Right lobe of liver (tissue), 6 donors: ENCODE results near the gene CEP85. TPM values are rescaled to one million over a fixed set of nuclear protein-coding genes. Genes with fewer than 3 reads are reported as not detected.

Experiments used
- ATAC-seq, 4 donors: fragments of 200-7000 bp; cut with Tn5 transposase; one replicate each; pipeline ENCODE4 v1.9.1; 2020; ENCODE audit warnings: mild to moderate bottlenecking in 4 of 4, moderate library complexity in 4 of 4
- DNase-seq, 3 donors: peaks; one replicate each; pipeline ENCODE4 v3.0.0-alpha.2; 2020
- H3K27ac ChIP-seq, 3 donors: fragments of 200-600 bp; one replicate each; pipeline ENCODE4 v1.8.0; 2022
- H3K27me3 ChIP-seq, 2 donors: fragments of 200-600 bp; one replicate each; pipeline ENCODE4 v1.8.0; 2022
- H3K36me3 ChIP-seq, 4 donors: fragments of 200-600 bp; sonication (generic) in 1 of 4; one replicate each; pipeline versions ENCODE4 v1.5.1 to v1.8.0; 2017 to 2022; ENCODE audit warnings: control low read depth in 1 of 4
- H3K4me1 ChIP-seq, 4 donors: fragments of 200-600 bp; sonication (generic) in 1 of 4; one replicate each; pipeline versions ENCODE4 v1.5.1 to v1.8.0; 2017 to 2022; ENCODE audit warnings: control low read depth in 1 of 4
- H3K4me3 ChIP-seq, 3 donors: fragments of 200-600 bp; one replicate each; pipeline ENCODE4 v1.8.0; 2022
- H3K9me3 ChIP-seq, 4 donors: fragments of 200-600 bp; sonication (generic) in 1 of 4; one replicate each; pipeline versions ENCODE4 v1.5.1 to v1.8.0; 2017 to 2022; ENCODE audit warnings: control low read depth in 1 of 4
- POLR2A ChIP-seq: fragments of 450-650 bp; IDR thresholded peaks from one replicate; pipeline ENCODE4 v1.6.1; 2017; ENCODE audit warnings: antibody characterized with exemption, mild to moderate bottlenecking
- WGBS: methylation state at CpG from one replicate; pipeline ENCODE4 v1.1.6; 2018; ENCODE audit warnings: low coverage, low lambda C conversion rate; ENCODE audit not compliant: insufficient coverage; ENCODE audit errors: missing lambda C conversion rate; 5-methylcytosine and 5-hydroxymethylcytosine counted together
- intact Hi-C, 2 donors: fragments of 100-400 bp; cut with DNase I; formaldehyde crosslinking; loops; one replicate each; pipeline versions ENCODE4 v1.11.2 to v1.14.1; 2022
- total RNA-seq, 6 experiments: library from RNA; depleted of rRNA in 2 of 6; stranded (reverse); fragments of >200 nt in 2 of 6; fragmentation: NEBNext Ultra II Directional in 3 of 6; extraction: Animal tissue kit (Norgen Biotek cat#: 25700) in 3 of 6; gene quantifications; one replicate each; pipeline versions ENCODE4 v1.1.0 to v1.2.4, GENCODE V29; 2016 to 2023
- TF ChIP-seq, protein P1 (sequence below), 4 donors: fragments of 200-600 bp in 3 of 4; fragments of 450-650 bp in 1 of 4; IDR thresholded peaks; one replicate each; pipeline versions ENCODE4 v1.5.1 to v1.8.0; 2016 to 2022; ENCODE audit warnings: antibody characterized with exemption in 4 of 4, mild to moderate bottlenecking in 2 of 4
- donor health status: DM: no; HTN: yes; CAD: no.
- donor health status: DM: no; HTN: no; CAD: no.
- donor health status: DM: no; HTN: no; CAD: no.
- donor health status: DM: no; HTN: yes; CAD: no.
- donor health status: DM: no; HTN: yes; CAD: no.

CEP85 gene
- total RNA-seq, 6 experiments from 2014 or later, result 5.2 to 7.8 (median 5.8) TPM

DNA sequence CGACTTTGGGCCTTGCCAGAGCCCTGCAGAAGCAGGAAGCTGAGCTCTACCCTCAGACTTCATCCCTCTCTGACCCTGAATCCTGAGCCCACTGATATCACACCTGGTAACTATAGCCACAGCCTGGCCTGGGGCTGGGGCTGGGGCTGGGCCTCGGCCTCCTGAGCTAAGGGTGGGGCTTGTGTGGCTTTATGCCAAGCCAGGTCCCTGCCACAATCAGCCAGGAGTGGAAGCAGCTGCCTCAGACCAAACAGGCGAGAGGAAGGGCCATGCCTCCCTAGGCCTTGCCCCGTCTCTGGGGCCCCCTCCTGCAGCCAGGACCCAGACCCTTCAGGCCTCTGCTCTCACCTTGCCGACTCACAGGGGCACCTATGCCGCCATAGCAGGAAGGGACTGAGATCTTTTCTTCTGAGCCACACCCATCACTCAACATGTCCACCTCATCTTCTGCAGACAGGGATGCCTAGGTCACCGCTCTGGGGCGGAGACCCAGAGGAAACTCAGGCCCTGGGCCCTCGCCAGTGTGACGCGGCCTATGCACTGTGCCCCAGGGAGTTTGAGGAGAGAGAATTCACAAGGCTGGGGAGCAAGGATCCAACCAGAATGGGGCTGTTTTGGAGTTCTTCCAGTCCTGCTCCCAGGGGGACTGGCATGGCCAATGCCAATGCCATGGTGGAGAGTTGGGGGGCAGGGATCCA is 66.7 kb downstream of the CEP85 start:
- WGBS, result 95% methylated on average over 4 of the region's 11 CpGs
- DNase-seq (no peak), ATAC-seq (no peak)
- intact Hi-C loops, result no loop called here
- no peaks in the 10 kb centered on the region for H3K9me3 ChIP-seq
- no peak overlapping the region for H3K27ac ChIP-seq
- TF ChIP-seq POLR2A, result no peak
- no peak overlapping the region for H3K4me3 ChIP-seq
- H3K4me1 ChIP-seq, result peaks cover 0 to 2% (median under 1%) of the 10 kb centered on the region in 4 donors
- H3K36me3 ChIP-seq, result no peaks in the 10 kb centered on the region
- no peaks in the 10 kb centered on the region for H3K27me3 ChIP-seq

DNA sequence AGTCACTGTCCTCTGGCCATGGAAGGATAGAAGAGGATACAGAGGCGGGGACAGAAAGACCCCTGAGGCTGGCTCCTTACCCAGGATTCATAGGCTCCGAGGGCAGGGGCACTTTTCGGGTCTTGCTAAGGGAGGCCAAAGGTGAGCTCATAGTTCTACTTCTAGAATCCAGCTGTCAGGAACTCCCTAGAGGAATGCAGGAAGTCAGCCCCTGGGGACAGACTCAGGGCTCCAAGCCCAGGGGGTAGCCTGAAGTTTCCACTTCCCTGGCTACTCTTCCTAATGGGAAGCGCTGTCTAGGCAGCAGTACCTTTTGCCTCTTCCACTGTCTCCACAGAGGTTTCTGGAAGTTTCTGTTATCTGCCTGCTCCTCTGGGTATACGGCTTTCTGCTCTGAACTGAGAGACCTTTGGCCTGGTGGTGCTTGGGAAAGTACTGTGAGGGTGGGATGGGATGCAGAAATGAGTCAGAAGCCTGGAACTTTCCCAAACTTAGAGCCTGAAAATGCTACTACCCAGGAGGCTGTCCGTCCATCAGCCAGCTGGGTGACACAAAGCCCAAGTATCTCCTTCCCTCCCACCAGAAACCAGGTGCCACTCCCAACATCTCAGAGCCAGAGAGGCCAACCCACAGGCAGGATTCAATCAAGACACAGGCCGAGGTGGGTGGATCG is 68.9 kb downstream of the CEP85 start:
- 50% methylated on average over 3 of the region's 8 CpGs for WGBS
- ATAC-seq (peak in 1 of 4 donors; percentile 48), DNase-seq (no peak)
- Histone ChIP-seq H3K27ac (no peak overlapping the region), H3K27me3 (no peaks in the 10 kb centered on the region), H3K9me3 (no peaks in the 10 kb centered on the region), H3K4me1 (peaks cover 0 to 5% (median 3%) of the 10 kb centered on the region in 4 donors), H3K4me3 (no peak overlapping the region), H3K36me3 (no peaks in the 10 kb centered on the region)
- intact Hi-C loops, result no loop called here
- TF ChIP-seq, protein P1, sequence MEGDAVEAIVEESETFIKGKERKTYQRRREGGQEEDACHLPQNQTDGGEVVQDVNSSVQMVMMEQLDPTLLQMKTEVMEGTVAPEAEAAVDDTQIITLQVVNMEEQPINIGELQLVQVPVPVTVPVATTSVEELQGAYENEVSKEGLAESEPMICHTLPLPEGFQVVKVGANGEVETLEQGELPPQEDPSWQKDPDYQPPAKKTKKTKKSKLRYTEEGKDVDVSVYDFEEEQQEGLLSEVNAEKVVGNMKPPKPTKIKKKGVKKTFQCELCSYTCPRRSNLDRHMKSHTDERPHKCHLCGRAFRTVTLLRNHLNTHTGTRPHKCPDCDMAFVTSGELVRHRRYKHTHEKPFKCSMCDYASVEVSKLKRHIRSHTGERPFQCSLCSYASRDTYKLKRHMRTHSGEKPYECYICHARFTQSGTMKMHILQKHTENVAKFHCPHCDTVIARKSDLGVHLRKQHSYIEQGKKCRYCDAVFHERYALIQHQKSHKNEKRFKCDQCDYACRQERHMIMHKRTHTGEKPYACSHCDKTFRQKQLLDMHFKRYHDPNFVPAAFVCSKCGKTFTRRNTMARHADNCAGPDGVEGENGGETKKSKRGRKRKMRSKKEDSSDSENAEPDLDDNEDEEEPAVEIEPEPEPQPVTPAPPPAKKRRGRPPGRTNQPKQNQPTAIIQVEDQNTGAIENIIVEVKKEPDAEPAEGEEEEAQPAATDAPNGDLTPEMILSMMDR (IDR thresholded peaks at IDR 0.05), result no peak
- TF ChIP-seq POLR2A, result no peak

DNA sequence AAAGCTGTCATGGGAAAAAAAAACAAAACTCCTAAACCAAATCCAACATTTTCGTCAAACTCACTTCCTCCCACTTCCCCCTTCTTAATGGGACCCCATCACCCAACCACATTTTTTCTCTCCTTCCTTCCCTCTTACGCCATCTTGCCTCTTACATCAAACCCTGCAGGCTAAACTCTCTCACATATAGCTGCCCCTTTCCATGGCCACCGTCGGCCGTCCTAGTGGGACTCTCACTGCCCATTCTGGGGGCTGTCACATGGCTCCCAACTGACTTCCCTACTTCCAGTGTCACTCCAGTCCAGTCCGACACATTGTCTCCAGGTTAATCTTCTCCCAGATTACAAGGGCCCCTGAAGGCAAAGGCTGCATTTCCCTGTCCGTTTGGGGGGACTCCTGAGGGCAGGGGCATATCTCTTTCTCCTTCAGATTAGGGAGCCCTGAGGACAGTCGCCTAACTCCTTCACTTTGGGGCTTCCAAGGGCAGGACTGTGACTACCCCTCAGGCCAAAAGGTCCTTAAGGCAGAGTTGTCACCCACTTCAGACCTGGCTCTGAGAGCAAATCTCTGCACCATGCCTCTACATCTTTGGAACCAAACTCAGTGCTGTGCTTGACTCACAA is 71.8 kb downstream of the CEP85 start:
- TF ChIP-seq, protein P1 (IDR thresholded peaks at IDR 0.05), result no peak
- TF ChIP-seq POLR2A, result no peak
- ATAC-seq, result no peak
- peaks cover 0 to 5% (median 3%) of the 10 kb centered on the region in 4 donors for H3K4me1 ChIP-seq

DNA sequence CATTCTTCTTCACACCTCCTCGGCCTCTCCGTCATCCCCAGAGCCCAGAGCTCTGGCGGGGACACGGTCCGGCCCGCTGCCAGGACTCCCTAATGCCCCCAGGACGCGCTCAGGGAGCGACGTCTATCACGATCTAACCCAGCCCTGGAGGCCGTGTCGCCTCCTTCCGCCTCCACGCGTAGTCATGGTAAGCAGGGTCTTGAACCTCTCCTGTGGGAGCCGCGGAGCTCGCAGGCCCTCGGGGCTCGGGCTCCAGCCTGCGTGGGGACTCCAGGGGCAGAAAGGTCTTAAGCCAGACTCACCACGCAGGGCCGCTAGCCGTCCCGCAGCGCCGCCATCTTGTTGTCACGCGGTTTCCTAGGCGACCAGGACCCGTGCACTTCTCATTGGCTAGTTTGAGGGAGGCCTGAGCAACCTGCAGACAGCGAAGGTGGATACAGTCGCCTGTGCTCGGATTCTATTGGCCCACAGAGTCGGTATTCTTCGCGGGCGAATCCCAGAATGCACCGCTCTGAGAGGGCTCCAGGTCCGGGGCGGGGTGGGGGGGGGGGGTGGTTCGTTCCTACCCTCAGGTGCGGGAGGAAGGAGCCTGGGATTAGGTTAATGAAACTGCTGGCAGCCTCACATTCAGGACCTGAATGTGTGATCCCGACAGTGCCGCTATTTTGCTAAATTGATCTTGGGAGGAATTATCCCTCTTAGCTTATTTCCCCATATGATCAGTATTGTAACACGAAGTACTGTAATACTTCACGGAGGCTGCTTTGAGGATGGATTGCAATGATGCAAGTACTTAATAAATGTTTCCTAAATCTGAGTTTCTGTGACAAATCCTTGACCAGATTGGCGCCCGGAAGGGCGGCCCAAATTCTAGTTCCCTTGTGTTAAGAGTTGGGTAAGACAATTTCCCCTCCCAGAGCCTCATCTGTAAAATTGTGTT is 72.6 kb downstream of the CEP85 start, which contains the start of gene UBXN11:
UBXN11 (minus strand) TSS at position 347 of the 940 bp plus-strand sequence. CDS start 3,753 bp downstream, outside the sequence.
- Histone ChIP-seq H3K27ac (peak within 1 kb of the TSS; percentile 6 to 60 (median 15)), H3K27me3 (no peaks in the 10 kb centered on the region), H3K4me1 (peaks cover 0 to 5% (median 3%) of the 10 kb centered on the region in 4 donors), H3K9me3 (no peaks in the 10 kb centered on the region), H3K36me3 (no peaks in the 10 kb centered on the region), H3K4me3 (peak within 1 kb of the TSS; percentile 70 to 84 (median 78))
- intact Hi-C loops, result no loop called here
- ATAC-seq (peak; percentile 95 to 99 (median 98)), DNase-seq (peak; percentile 91 to 96 (median 95))
- TF ChIP-seq POLR2A, result no peak
- TF ChIP-seq, protein P1 (IDR thresholded peaks at IDR 0.05), result no peak
- WGBS, result 4% methylated on average over 19 of the region's 51 CpGs

More for the DNA sequence above, 71.8 kb downstream of the CEP85 start:
- intact Hi-C loops, result no loop called here
- no peaks in the 10 kb centered on the region for H3K36me3 ChIP-seq
- no peak for DNase-seq
- H3K27me3 ChIP-seq, result no peaks in the 10 kb centered on the region
- H3K9me3 ChIP-seq, result no peaks in the 10 kb centered on the region
- 24% methylated on average over 8 of the region's 8 CpGs for WGBS
- peak overlapping the region; percentile 2 to 60 (median 15) for H3K27ac ChIP-seq
- H3K4me3 ChIP-seq, result peak overlapping the region; percentile 70 to 84 (median 78)
